Activated T-cell treated with anti-CD3 and anti-CD28 coated beads, Interleukin-2, amount 50 U/mL, for 24 hours (primary cell): ENCODE measurements around the gene MREG.

ENCODE experiments used
- DNase-seq: peaks from one replicate; pipeline ENCODE4 v3.0.0-alpha.2; 2020
- H3K27ac Mint-ChIP-seq: 2 replicates; pipeline ENCODE4 v1.8.0; 2020; ENCODE audit warnings: mild to moderate bottlenecking, mixed read lengths
- H3K27me3 Mint-ChIP-seq: 2 replicates; pipeline ENCODE4 v1.8.0; 2020; ENCODE audit warnings: mixed read lengths
- H3K36me3 Mint-ChIP-seq: 2 replicates; pipeline ENCODE4 v1.8.0; 2020; ENCODE audit warnings: low read depth, mixed read lengths
- H3K4me1 Mint-ChIP-seq: 2 replicates; pipeline ENCODE4 v1.8.0; 2020; ENCODE audit warnings: low read depth, mixed read lengths
- H3K4me3 Mint-ChIP-seq: 2 replicates; pipeline ENCODE4 v1.8.0; 2020; ENCODE audit warnings: mild to moderate bottlenecking, moderate library complexity, mixed read lengths
- H3K9me3 Mint-ChIP-seq: 2 replicates; pipeline ENCODE4 v1.8.0; 2020; ENCODE audit warnings: mixed read lengths

The MREG gene, protein sequence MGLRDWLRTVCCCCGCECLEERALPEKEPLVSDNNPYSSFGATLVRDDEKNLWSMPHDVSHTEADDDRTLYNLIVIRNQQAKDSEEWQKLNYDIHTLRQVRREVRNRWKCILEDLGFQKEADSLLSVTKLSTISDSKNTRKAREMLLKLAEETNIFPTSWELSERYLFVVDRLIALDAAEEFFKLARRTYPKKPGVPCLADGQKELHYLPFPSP

DNA sequence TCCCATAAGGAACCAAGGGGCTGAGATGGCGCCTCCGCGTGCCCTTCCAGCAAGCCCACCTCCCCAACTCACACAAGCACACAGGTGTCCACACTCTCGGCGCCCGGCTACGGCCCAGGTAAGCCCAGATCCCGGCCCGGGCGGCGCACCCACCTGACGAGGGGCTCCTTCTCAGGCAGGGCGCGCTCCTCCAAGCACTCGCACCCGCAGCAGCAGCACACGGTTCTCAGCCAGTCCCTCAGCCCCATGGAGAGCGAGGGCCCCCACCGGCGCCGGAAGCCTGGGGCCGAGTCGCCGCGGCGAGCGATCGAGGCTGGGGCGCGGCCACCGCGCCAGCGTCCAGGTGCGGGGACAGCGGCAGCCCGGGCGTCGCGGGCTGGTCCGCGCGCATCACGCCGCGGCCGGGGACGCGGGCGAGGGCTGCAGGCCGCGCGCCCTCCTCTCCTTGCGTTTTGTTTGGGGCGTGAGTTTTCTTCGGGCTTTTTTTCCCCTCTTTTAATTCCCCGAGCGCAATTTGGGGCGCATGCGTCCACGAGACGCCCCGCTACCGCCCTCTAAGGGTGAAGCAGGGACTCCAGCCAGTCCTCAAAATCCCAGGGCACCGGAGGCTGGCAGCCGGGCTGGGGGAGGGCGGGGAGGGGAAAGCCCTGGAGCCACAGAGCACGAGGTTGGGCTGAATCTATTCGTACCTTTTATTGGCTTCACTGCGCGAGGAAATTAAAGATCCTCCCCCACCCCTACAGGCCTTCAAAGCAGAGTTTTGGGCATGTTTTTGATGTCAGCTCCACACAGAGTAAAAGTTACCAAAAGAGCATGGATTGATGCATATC, at the start of gene MREG:
TSS of gene MREG (minus strand) at position 472 of the 830 bp plus-strand sequence. CDS start at position 248, 224 bp downstream.
- H3K4me3 Mint-ChIP-seq: peak within 1 kb of the TSS; percentile 92
- no peaks in the 10 kb centered on the region for H3K27me3 Mint-ChIP-seq
- peaks cover 5% of the 10 kb centered on the region for H3K36me3 Mint-ChIP-seq
- peak within 1 kb of the TSS; percentile 82 for H3K27ac Mint-ChIP-seq
- DNase-seq: peak; percentile 90
- peaks cover 68% of the 10 kb centered on the region for H3K4me1 Mint-ChIP-seq
- no peaks in the 10 kb centered on the region for H3K9me3 Mint-ChIP-seq

DNA sequence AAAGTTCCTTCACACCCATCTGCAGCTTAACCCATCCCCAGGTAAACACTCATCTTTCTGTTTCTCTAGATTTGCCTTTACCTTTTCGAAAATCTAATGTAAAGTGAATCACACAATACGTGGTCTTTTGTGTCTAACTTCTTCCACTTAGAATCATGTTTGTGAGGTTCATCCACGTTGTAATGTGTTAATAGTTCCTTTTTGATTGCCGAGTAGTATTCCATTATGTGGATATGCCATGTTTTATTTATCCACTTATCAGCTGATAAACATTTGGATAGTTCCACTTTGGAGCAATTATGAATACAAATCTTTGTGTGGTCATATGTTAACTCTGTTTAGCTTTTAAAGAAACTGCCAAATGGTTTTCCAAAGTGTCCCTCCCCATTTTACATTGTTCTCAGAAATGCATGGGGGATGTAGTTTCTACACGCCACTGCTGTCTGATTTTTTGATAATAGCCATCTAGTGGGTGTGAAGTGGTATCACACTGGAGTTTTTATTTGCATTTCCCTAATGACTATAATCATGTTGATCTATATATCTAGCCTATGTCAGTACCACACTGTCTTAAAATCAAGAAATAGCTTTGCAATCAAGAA, 46.0 kb upstream of the MREG start:
- H3K4me3 Mint-ChIP-seq: no peak overlapping the region
- no peak for DNase-seq
- H3K9me3 Mint-ChIP-seq: no peaks in the 10 kb centered on the region
- peaks cover 34% of the 10 kb centered on the region for H3K36me3 Mint-ChIP-seq
- peaks cover 36% of the 10 kb centered on the region for H3K4me1 Mint-ChIP-seq
- peak overlapping the region; percentile 47 for H3K27ac Mint-ChIP-seq
- H3K27me3 Mint-ChIP-seq: no peaks in the 10 kb centered on the region

DNA sequence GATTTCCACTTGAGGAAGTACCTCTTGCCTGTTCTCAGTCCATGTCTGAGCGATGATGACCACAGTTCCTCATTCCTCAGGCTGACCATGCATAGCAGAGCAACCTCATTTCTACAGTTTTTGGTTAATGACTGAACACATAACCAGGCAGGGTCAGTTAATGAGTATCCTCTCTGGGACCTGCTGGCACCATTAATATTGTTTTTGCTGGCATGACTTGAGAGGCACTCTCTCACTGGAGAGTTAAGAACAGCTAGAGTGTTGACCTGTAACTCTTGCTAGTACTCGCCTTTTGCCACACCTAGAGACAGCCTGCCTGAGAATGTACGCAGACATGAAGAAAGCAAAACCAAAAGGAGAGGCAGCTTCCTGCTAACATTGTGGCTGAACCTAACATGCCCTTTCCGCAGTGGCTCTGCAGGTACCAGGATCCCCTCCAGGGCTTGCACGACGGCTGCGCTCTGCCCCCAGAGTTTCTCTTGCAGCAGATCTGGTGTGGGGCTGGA, 44.4 kb upstream of the MREG start:
- Mint-ChIP-seq H3K4me3 (peak overlapping the region; percentile 70), H3K36me3 (peaks cover 24% of the 10 kb centered on the region), H3K4me1 (peaks cover 36% of the 10 kb centered on the region), H3K9me3 (no peaks in the 10 kb centered on the region), H3K27ac (peak overlapping the region; percentile 89), H3K27me3 (no peaks in the 10 kb centered on the region)
- DNase-seq: peak; percentile 69

DNA sequence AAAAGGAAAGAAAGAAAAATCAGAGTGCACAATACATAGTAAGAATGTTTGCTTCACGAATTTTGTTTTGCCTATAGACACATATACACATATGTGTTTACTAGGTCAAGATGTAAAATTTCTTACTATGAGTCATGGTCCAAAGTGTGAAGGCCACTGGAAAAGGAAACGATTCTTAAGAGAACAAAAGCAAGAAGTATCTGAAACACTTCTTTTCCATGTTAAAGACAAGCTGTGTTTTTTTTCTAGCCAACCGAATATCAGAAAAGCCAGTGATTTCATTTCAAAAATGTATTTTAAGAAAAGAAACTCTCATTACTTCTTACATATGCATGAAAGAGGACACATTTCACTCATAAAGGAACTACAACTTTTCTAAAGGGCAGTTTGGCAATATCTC, 43.4 kb upstream of the MREG start:
- DNase-seq: no peak
- Mint-ChIP-seq H3K4me3 (no peak overlapping the region), H3K9me3 (no peaks in the 10 kb centered on the region)

DNA sequence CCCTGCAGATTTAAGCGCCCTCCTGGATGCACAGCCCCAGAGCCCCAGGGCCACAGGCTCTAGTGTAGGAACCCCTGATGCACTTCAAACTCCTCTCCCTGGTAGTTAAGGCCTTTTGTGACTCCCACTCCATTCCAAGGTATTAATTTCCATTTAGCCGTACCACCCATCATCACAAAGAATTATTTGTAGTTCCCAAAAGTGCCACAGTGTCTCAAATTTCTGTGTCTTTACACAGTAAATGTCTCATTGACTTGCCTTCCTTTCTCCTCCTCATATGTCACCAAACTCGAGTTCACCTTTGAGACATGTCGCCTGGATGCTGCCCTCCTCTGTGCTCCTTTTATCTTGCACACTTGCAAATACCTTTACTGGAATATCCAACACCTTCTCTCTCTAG, 42.3 kb upstream of the MREG start:
- H3K9me3 Mint-ChIP-seq: no peaks in the 10 kb centered on the region
- no peak overlapping the region for H3K27ac Mint-ChIP-seq
- no peak overlapping the region for H3K4me3 Mint-ChIP-seq
- no peak for DNase-seq
- peaks cover 36% of the 10 kb centered on the region for H3K4me1 Mint-ChIP-seq
- no peaks in the 10 kb centered on the region for H3K27me3 Mint-ChIP-seq
- peaks cover 16% of the 10 kb centered on the region for H3K36me3 Mint-ChIP-seq

More for the DNA sequence above, 43.4 kb upstream of the MREG start:
- Mint-ChIP-seq H3K36me3 (peaks cover 16% of the 10 kb centered on the region), H3K4me1 (peaks cover 36% of the 10 kb centered on the region), H3K27ac (peak overlapping the region; percentile 89), H3K27me3 (no peaks in the 10 kb centered on the region)

DNA sequence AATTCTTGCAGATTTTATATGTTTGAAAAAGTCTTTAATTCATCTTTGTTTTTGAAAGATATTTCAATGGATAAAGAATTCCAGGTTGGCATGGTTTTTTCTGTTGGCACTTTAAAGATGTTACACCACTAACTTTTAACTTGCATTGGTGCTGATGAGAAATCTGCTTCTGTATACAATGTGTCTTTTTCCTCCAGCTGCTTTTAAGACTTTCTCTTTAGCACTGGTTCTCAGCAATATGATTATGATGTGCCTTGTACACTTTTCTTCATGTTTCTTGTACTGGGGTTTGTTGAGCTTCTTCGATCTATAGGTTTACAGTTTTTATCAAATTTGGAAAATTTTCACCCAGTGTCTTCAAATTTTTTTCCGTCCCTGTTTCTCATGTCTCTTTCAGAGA, 39.1 kb upstream of the MREG start:
- H3K27ac Mint-ChIP-seq: no peak overlapping the region
- DNase-seq: no peak
- H3K4me3 Mint-ChIP-seq: no peak overlapping the region
- H3K9me3 Mint-ChIP-seq: no peaks in the 10 kb centered on the region
- H3K36me3 Mint-ChIP-seq: peaks cover 22% of the 10 kb centered on the region
- H3K27me3 Mint-ChIP-seq: no peaks in the 10 kb centered on the region
- peaks cover 14% of the 10 kb centered on the region for H3K4me1 Mint-ChIP-seq

DNA sequence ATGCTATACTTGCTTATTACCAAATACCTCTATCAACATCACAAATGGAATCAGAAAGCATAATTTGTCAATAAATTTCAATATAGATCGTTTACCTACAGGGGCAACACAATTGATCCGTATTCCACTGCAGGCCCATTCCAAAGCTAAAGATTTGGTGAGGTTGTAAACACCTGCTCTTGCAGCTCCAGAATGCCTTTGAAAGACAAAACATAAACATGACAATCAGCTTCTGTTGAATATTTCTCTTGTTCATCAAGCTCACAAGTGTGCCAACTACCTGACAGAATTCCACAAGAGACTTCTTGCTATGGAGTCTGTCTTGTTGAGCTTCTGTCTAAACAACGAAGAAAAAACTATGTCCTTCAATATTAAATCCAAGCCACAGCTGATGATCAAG, 38.0 kb upstream of the MREG start:
- Mint-ChIP-seq H3K4me1 (peaks cover 5% of the 10 kb centered on the region), H3K4me3 (no peak overlapping the region)

DNA sequence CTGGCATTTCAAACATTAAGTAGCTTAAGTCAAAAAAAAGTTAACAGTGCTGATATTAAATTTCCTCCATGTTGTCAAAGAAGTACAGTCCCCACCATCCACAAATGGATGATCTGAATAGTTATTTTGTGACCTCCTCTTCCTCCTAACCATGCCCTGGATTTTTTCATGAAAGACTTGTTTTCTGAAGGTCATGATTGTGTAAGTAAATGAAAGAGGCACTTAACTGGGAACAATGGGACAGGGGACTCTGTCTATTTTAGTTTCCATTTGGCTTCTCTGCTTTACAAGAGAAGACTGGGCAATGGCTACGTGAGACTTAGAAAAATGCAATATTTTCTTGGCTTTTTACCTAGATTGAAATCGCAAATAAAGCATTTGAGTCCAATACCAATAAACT, 36.1 kb upstream of the MREG start:
- Mint-ChIP-seq H3K4me3 (no peak overlapping the region), H3K27ac (no peak overlapping the region), H3K4me1 (peaks cover 8% of the 10 kb centered on the region), H3K36me3 (peaks cover 26% of the 10 kb centered on the region), H3K27me3 (no peaks in the 10 kb centered on the region), H3K9me3 (no peaks in the 10 kb centered on the region)
- no peak for DNase-seq

More for the DNA sequence above, 38.0 kb upstream of the MREG start:
- H3K27me3 Mint-ChIP-seq: no peaks in the 10 kb centered on the region
- no peaks in the 10 kb centered on the region for H3K9me3 Mint-ChIP-seq
- no peak for DNase-seq
- H3K36me3 Mint-ChIP-seq: peaks cover 22% of the 10 kb centered on the region
- H3K27ac Mint-ChIP-seq: no peak overlapping the region

DNA sequence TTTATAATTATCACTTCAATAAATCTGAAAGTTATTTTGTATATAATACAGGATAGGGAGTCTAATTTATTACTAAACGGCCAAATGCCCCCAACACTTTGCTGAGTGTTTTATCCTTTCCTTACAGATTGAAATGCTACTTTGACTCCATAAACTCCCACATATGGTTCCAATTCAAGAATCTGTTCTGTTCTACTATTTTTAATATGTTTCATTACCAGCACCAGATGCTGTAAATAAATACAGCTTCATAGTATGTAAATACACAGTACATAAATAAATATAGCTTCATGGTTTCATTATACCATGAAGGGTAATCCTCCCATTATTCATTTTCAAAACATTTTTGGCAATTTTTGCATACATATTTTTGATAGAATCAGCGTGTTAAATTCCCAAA, 34.0 kb upstream of the MREG start:
- no peaks in the 10 kb centered on the region for H3K9me3 Mint-ChIP-seq
- peaks cover 8% of the 10 kb centered on the region for H3K4me1 Mint-ChIP-seq
- H3K27ac Mint-ChIP-seq: no peak overlapping the region
- no peaks in the 10 kb centered on the region for H3K27me3 Mint-ChIP-seq
- H3K36me3 Mint-ChIP-seq: peaks cover 38% of the 10 kb centered on the region
- H3K4me3 Mint-ChIP-seq: no peak overlapping the region
- no peak for DNase-seq

DNA sequence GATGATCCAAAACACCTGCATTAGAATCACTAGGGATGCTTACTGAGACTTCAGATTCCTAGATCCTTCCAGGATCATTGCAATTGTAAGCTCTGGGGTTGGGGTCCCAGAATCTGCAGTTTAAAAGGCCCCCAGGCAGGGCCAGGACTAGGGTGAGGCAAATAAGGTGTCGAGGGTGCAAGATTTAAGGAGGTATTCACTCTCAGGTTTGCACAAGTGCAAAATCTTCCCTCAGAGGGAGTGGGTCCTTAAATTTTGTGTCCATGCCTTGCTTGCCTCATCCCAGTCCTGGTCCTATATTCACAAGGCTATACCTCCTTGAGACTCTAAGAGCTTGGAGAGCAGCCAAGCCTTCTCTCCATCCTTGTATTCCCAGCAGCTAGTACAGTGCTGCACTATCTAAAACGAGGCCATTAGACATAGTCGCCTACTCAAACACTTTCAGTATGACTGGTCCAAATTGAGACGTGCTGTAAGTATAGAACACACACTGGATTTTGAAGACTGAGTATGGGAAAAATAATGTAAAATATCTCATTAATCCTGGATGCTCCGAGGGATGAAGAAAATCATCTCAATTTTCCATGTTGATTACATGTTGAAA, 31.6 kb upstream of the MREG start:
- Mint-ChIP-seq H3K27ac (no peak overlapping the region), H3K27me3 (no peaks in the 10 kb centered on the region), H3K36me3 (peaks cover 39% of the 10 kb centered on the region)

DNA sequence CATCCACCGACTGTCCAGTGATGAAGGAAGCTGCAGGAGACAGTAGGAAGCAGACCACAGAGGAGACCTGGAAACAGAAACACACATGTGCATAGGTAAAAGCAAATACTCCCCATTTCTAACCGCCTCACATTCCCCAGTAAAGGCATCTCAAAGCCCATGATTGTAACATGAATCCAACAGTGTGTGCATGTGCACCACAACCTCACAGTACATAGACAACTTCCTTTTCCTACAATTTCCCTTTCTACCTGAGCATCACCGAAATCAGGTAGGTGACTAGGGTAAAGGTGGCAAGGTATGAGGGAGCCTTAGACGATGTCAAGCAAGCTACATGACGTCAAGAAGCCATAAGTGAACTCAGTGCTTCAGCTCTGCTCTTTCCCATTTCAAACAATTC, 30.6 kb upstream of the MREG start:
- Mint-ChIP-seq H3K27ac (no peak overlapping the region), H3K9me3 (no peaks in the 10 kb centered on the region), H3K4me3 (no peak overlapping the region), H3K36me3 (peaks cover 41% of the 10 kb centered on the region), H3K27me3 (no peaks in the 10 kb centered on the region), H3K4me1 (peaks cover 8% of the 10 kb centered on the region)
- no peak for DNase-seq

More for the DNA sequence above, 31.6 kb upstream of the MREG start:
- Mint-ChIP-seq H3K9me3 (no peaks in the 10 kb centered on the region), H3K4me3 (no peak overlapping the region), H3K4me1 (peaks cover 8% of the 10 kb centered on the region)
- DNase-seq: no peak

DNA sequence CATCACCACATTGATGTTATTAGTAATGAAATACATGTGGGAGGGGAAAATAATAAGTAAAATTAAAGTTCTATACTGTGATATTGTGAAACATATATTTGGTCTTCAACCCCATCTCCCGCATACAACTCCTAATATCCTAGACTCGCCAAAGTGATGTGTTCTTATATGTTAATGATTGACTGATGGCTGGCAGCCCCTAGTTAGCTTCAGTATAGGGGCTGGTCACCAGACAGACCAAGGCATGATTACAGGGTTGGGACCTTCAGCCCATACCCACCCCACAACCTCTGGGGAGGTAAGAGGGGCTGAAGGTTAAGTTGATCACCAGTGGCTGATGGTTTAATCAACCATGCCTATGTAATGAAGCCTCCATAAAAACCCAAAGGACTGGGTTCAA, 28.1 kb upstream of the MREG start:
- H3K27me3 Mint-ChIP-seq: no peaks in the 10 kb centered on the region
- no peak overlapping the region for H3K4me3 Mint-ChIP-seq
- H3K27ac Mint-ChIP-seq: no peak overlapping the region

DNA sequence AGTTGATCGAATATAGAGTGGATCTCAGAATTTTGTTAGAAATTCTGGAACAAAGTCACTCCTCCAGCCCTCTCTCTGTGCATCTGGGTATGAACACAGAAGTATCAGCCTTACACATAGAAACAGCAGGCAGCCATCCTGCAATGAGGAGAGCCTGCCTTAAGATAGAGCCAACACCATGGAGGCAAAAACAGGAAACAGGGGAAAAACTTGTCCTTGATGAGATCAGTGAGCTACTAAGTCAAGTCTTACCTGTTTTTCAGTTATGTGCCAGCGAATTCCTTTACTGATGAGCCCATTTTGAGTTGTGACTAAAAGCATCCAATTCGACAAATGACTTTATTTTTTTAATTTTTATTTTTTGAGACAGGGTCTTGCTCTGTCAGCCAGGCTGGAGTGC, 26.6 kb upstream of the MREG start:
- Mint-ChIP-seq H3K36me3 (peaks cover 35% of the 10 kb centered on the region), H3K4me1 (peaks cover under 1% of the 10 kb centered on the region)

More for the DNA sequence above, 28.1 kb upstream of the MREG start:
- Mint-ChIP-seq H3K36me3 (peaks cover 43% of the 10 kb centered on the region), H3K9me3 (no peaks in the 10 kb centered on the region), H3K4me1 (peaks cover 8% of the 10 kb centered on the region)
- DNase-seq: no peak

DNA sequence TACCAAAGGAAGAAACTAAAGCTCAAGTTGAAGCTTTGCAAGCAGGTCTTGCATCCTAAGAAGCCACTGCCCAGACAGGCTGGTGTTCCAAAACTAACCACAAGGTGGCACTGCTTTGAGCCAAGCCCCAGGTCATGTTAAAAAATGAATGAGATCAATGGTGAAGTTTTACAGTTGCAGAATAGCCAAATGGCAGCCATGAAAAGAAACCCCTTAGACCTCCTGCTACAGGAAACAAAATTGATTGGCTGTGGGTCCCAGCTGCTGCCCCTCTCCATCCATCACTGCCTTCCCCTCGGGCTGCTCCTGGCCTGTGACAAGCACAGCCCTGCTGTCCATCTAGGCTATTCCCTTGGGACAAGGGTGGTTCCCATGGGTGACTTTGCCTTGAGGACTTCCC, 20.7 kb upstream of the MREG start:
- Mint-ChIP-seq H3K36me3 (peaks cover 17% of the 10 kb centered on the region), H3K4me3 (no peak overlapping the region), H3K27me3 (no peaks in the 10 kb centered on the region), H3K4me1 (peaks cover 48% of the 10 kb centered on the region), H3K9me3 (no peaks in the 10 kb centered on the region), H3K27ac (no peak overlapping the region)
- DNase-seq: peak; percentile 86

More for the DNA sequence above, 26.6 kb upstream of the MREG start:
- no peaks in the 10 kb centered on the region for H3K27me3 Mint-ChIP-seq
- H3K9me3 Mint-ChIP-seq: no peaks in the 10 kb centered on the region
- DNase-seq: no peak
- H3K4me3 Mint-ChIP-seq: no peak overlapping the region
- H3K27ac Mint-ChIP-seq: no peak overlapping the region
